Lower lobe of right lung (tissue), 2 donors: ENCODE measurements around the gene LRRC8B. TPM values are rescaled to one million over a fixed set of nuclear protein-coding genes. Genes with fewer than 3 reads are reported as not detected.

Source experiments
- ATAC-seq, 2 donors: fragments of 200-7000 bp; cut with Tn5 transposase; one replicate each; pipeline ENCODE4 v1.9.1; 2020 to 2022; ENCODE audit warnings: mild to moderate bottlenecking in 2 of 2, moderate library complexity in 2 of 2
- DNase-seq: peaks from one replicate; pipeline ENCODE4 v3.0.0-alpha.2; 2020
- H3K27ac ChIP-seq: fragments of 200-600 bp; one replicate; pipeline ENCODE4 v1.8.0; 2022
- H3K27me3 ChIP-seq: fragments of 200-600 bp; one replicate; pipeline ENCODE4 v1.8.0; 2022; ENCODE audit warnings: low read depth
- H3K36me3 ChIP-seq: fragments of 200-600 bp; one replicate; pipeline ENCODE4 v1.8.0; 2022; ENCODE audit warnings: mild to moderate bottlenecking
- H3K4me1 ChIP-seq: fragments of 200-600 bp; one replicate; pipeline ENCODE4 v1.8.0; 2022
- H3K4me3 ChIP-seq: fragments of 200-600 bp; one replicate; pipeline ENCODE4 v1.8.0; 2022; ENCODE audit warnings: mild to moderate bottlenecking
- H3K9me3 ChIP-seq: fragments of 200-600 bp; one replicate; pipeline ENCODE4 v1.8.0; 2022
- intact Hi-C: fragments of 100-400 bp; cut with DNase I; formaldehyde crosslinking; loops from one replicate; pipeline ENCODE4 v1.11.0; 2022
- total RNA-seq: library from RNA; stranded (reverse); fragmentation: NEBNext Ultra II Directional; extraction: Animal tissue kit (Norgen Biotek cat#: 25700); gene quantifications from one replicate; pipeline ENCODE4 v1.2.1, GENCODE V29; 2021
- TF ChIP-seq, protein P1 (sequence below): fragments of 200-600 bp; IDR thresholded peaks from one replicate; pipeline ENCODE4 v1.8.0; 2022; ENCODE audit warnings: antibody characterized with exemption, mild to moderate bottlenecking
- donor health status: DM: no; HTN: yes; CAD: no; lungs with severe emphysema.

LRRC8B gene
- total RNA-seq, 1 donor from 2014 or later: 16.4 TPM

DNA sequence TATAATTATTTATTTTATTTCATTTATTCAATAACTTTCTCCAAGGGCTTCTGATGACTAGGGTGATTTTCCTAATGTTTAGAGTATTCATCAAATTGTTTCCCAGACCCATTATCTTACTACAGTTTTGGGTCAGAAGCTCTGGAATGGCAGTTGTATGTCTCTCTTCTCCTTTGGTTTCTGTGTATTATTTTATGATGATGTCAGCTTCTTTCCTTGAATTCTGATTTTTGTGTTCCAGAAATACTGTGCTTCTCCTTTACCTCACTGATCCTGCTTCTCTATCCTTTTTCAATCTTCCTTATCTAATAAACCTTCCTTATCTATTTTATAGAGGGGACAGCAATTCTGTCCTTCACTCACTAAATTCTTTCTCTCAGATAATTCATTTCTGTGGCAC, 48.8 kb downstream of the LRRC8B start:
- no peak for ATAC-seq
- intact Hi-C loops: no loop called here
- no peaks in the 10 kb centered on the region for H3K9me3 ChIP-seq
- TF ChIP-seq, protein P1, sequence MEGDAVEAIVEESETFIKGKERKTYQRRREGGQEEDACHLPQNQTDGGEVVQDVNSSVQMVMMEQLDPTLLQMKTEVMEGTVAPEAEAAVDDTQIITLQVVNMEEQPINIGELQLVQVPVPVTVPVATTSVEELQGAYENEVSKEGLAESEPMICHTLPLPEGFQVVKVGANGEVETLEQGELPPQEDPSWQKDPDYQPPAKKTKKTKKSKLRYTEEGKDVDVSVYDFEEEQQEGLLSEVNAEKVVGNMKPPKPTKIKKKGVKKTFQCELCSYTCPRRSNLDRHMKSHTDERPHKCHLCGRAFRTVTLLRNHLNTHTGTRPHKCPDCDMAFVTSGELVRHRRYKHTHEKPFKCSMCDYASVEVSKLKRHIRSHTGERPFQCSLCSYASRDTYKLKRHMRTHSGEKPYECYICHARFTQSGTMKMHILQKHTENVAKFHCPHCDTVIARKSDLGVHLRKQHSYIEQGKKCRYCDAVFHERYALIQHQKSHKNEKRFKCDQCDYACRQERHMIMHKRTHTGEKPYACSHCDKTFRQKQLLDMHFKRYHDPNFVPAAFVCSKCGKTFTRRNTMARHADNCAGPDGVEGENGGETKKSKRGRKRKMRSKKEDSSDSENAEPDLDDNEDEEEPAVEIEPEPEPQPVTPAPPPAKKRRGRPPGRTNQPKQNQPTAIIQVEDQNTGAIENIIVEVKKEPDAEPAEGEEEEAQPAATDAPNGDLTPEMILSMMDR: no peak
- H3K27me3 ChIP-seq: no peaks in the 10 kb centered on the region
- no peak for DNase-seq
- no peak overlapping the region for H3K27ac ChIP-seq
- H3K4me1 ChIP-seq: no peaks in the 10 kb centered on the region
- H3K4me3 ChIP-seq: no peak overlapping the region
- H3K36me3 ChIP-seq: no peaks in the 10 kb centered on the region

DNA sequence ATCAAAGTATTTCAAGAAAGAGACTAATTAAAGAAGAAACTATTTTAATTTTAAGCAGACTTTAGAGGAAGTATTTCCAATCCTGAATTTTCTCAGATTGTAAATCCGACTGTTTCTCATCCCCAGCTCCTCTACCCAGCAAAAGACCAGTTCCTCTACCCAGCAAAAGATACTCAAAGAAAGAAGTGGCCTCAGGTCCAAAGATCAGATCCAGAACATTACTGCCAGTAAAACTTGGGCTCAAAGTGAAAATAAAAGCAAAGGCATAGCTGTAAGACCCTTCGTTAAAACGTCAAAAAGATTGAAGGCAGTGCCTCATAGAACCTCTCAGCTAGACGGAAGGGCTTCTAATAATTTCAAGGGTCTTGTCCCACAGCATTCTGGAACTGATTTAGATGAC, 50.0 kb downstream of the LRRC8B start:
- no peaks in the 10 kb centered on the region for H3K4me1 ChIP-seq
- TF ChIP-seq, protein P1: no peak
- peaks cover 3% of the 10 kb centered on the region for H3K36me3 ChIP-seq
- no peak overlapping the region for H3K4me3 ChIP-seq
- H3K27ac ChIP-seq: no peak overlapping the region
- no peaks in the 10 kb centered on the region for H3K9me3 ChIP-seq
- DNase-seq (no peak), ATAC-seq (no peak)
- intact Hi-C loops: no loop called here
- H3K27me3 ChIP-seq: no peaks in the 10 kb centered on the region

DNA sequence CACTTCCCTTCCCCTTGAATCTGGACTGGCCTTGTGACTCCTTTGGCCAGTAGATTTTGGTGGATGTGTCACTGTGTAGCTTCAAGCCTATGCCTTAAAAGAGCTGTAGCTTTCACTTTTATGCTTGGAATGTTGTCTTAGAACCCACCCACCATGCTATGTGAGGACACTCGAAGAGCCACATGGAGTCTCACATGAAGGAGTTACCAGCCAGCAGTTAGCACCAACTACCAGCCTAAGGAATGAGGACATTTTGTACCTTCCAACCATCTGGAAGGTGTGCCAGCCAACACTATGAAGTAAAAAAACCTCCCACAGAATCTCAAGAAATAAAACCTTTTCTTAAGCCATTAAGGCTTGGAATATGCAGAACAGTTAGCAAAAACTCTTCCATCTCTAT, 50.6 kb downstream of the LRRC8B start:
- Histone ChIP-seq H3K4me1 (no peaks in the 10 kb centered on the region), H3K4me3 (no peak overlapping the region), H3K27me3 (no peaks in the 10 kb centered on the region), H3K9me3 (no peaks in the 10 kb centered on the region), H3K36me3 (peaks cover 9% of the 10 kb centered on the region), H3K27ac (no peak overlapping the region)
- intact Hi-C loops: no loop called here
- ATAC-seq (peak in 1 of 2 donors; percentile 34), DNase-seq (no peak)
- TF ChIP-seq, protein P1: no peak

DNA sequence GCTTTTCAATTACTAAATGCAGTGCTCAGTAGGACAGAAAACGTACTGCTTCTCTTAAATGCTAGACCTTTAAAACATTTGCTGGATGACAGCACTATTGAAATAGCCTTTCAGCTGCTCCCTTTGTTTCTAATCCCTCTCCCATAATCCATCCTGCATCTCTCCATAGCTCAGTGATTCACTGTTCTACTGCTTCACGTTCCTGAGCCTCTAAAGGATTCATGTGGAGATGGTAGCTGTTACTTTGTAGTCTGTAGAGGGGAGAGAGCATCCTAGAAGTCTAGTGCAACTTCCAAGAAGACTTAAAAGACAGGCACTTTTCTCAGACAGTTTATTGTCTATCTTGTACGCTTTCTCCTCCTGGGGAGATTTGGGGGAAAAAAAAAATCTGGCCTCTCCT, 51.4 kb downstream of the LRRC8B start:
- no peak for ATAC-seq
- intact Hi-C loops: no loop called here
- Histone ChIP-seq H3K27ac (no peak overlapping the region), H3K27me3 (no peaks in the 10 kb centered on the region), H3K4me3 (no peak overlapping the region), H3K9me3 (no peaks in the 10 kb centered on the region), H3K4me1 (no peaks in the 10 kb centered on the region), H3K36me3 (peaks cover 12% of the 10 kb centered on the region)
- no peak for DNase-seq
- TF ChIP-seq, protein P1: no peak

DNA sequence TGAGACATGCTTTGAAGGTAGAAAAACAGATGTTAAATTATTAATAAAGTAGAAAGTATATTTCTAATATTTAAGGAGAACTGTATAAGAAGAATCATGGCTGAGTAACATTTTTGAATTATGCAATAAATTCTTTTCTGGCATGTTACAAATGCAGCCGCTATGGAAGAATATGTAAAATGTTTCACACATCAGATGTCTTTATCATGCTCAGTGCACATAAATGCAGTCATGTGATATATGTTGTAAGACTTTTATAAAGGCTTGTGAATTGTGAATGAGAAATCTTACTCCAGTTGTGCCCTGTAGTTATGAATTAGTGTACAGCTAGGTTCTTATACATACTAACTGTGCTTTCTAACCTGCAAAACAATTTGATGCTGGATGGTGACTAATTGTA, 53.5 kb downstream of the LRRC8B start:
- no peak for ATAC-seq
- DNase-seq: no peak
- Histone ChIP-seq H3K27ac (no peak overlapping the region), H3K4me3 (no peak overlapping the region), H3K9me3 (no peaks in the 10 kb centered on the region), H3K4me1 (no peaks in the 10 kb centered on the region), H3K36me3 (peaks cover 20% of the 10 kb centered on the region), H3K27me3 (no peaks in the 10 kb centered on the region)
- intact Hi-C loops: no loop called here
- TF ChIP-seq, protein P1: no peak
